HG03108 (cell line): ENCODE results near the gene TSEN2.
"Not testable (repeated sequence)": the region's sequence is repeated elsewhere in the genome, so short reads cannot be mapped to it uniquely, and the experiment has no call there.

Experiments used
- ATAC-seq: cut with Tn5 transposase; IDR thresholded peaks from one replicate; pipeline ENCODE4 v1.9.1; 2021; ENCODE audit warnings: moderate library complexity; ENCODE audit not compliant: unreplicated experiment

Gene TSEN2

DNA sequence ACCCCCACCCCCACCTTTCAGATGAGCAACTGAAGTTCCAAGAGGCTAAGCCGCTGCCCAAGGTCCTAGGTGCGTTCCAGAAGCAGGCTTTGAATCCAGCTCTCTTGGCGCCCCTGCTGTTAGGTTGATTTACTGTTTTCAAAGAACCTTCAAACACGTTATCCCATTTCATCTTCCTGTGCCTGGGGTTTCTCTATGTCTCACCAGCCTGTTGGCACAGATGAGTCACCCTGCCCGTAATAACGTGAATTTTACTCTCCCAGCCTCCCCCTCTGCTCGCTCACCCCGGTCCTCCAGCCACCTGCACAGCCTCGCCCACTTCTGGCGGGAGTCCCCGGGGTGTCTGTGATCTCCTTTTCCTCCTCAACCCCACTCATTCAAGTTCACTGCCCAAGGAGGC lies 13.0 kb upstream of the TSEN2 start:
- ATAC-seq = no peak

DNA sequence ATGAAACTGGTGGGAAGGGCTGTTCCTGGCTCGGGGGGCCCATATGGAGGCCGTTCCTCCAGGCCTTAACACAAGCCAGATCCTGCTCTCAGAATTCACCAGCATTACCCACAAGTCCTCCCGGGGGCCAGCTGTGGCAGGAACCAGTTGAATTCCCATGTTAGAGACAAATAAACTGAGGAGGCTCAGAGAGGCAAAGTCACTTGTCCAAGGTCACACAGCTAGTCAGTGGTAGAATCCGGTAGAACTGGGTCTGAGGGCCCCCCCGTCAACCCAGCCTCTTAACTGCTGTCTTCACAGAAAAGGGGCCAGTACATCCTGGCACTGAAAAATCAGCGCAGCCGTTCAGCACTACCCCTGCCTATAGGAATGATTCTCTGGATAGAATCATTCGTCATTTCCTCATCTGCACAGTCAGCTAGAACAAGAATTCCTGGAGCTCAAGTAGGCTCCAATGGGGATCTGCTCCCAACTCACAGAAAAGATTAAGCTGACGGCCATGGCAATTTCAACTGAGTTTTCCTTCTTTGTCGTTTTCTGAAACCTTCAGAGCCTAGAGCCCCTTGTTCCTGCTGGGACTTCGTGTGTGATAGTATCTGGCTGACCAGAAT lies 12.2 kb upstream of the TSEN2 start:
- ATAC-seq = no peak

DNA sequence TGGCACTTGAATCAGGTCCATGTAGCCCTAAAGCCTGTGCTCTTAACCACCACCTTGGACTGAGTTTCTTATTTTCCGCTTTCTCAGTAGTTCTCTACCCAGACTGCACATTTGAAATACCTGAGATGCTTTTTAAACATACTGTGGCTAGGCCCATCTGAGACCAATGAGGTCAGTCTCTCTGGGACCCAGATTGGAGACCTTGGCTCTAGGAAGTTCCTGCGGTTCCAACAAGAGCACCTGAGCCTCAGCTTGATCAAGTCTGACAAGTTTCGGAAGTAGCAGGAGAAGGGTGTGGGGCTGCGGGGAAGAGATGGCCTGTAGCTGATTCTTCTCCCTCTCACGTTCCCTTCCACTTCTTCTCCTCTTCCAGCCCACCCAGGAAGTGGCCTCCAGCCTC lies 11.5 kb upstream of the TSEN2 start:
- ATAC-seq = no peak

DNA sequence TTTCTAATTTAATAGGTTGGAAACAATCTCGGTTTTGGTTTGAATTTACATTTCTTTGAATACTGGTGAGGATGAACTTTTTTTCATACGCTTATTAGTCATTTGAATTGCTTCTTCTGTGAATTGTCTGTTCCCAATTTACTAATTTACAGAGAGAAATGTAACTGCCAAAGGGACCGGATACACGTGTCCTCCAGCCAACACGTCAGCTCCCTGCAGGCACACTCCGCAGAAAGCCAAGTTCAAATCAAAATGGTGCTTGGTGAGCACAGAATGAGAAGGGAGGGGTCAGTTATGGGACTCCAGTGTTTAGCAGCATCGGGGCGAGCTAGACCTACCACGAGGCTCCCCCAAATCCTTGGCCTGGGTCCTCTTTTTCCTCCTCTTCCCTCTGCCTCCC lies 10.8 kb upstream of the TSEN2 start:
- ATAC-seq = no peak

DNA sequence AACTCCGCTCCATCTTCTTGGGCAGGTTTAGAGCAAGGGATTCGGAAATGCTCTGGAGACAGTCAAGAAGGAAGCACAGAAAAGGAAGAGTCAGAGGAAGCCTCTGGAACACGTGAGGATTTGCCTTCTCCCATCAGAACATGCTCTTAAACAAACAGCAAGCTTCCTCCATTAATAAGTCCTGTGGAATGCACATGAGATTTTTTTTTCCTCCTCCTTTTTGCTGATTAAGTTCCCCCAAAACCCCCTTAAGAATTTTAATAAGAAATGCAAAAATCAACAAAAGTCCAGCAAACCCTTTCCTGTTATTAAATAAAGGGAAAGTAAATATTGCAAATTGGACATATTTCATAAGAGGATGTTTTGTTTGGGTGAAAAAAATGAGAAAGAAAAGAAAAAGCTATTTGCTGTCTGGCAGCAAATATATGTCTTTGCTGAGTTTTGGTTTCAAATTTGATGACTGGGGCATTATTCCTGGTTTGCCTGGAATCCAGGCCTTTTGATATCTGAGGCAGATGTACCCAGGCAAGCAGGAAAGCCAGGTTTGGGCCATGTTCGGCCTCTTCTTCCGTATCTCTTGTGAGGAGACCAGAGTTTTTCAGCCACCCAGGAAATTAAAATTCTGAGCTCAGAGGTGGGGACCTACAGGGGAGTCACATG lies 7.9 kb upstream of the TSEN2 start:
- ATAC-seq = no peak

DNA sequence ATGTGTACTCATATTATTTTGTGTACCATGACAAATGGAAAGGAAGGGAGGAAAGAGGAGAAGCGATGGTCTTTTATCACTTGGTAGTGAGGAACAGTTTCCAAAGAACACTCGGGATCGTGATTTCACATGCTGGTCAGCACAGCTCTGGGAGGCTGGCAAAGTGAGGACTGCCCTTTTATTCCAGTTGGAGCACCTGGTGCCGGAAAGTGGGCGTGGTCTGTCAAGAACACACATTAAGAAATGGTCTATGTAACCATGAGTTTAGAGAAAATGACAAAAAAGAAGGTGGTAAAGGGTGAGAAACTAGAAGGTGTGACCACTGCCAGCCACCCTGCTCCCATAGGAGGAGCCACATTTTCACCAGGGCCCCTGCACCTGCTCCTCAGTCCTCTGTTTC lies 7.0 kb upstream of the TSEN2 start:
- no peak for ATAC-seq

DNA sequence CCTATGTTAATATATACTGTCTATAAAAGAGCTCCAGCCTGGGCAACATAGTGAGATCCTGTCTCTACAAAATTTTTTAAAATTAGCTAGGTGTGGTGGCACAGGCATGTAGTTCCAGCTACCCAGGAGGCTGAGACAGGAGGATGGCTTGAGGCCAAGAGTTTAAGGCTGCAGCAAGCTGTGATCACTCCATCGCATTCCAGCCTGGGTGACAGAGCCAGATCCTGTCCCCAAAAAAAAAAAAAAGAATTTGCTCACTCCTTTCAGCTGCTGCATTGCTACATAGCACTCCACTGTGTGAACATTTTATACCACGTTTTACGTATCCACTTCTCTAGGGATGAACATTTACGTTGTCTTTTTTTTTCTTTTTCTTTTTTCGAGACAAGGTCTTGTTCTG lies 6.0 kb upstream of the TSEN2 start:
- no peak for ATAC-seq

DNA sequence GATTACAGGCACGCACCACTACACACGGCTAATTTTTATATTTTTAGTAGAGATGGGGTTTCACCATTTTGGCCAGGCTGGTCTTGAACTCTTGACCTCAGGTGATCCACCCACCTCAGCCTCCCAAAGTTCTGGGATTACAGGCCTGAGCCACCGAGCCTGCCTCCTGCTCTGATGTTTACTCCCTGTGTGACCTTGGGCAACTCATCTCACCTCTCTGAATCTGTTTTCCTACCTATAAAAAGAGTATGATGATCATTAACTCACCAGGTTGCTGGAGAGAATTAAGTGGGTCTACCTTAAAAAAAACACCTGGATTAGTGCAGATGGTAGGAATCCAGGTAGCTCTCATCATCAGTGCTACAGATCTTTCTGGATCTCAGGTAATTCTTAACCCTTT lies 5.1 kb upstream of the TSEN2 start:
- not testable (repeated sequence) for ATAC-seq

DNA sequence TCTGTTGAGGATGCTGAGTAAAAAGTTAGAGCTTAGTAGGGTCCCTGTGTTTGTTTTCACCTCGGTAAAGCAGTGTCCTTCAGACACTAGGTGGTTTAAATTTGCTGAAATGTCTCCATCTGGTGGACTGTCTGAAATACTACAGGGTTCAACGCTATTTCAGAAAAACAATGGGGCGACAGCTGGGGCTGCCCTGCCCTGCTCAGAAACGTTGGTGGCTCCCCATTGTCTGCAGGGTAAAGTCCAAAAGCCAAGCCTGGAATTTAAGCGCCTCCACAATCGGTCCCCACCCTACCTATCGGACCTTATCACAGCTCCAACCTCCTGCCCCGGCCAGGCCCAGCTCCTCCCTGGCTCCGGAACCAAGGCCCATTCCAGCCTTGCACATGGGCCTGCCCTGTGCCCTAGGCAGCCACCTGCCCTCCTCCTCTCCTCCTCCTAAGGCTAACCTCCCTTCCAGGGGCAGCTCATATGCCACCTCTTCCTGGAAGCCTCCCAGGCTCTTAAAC lies 4.3 kb upstream of the TSEN2 start:
- no peak for ATAC-seq

DNA sequence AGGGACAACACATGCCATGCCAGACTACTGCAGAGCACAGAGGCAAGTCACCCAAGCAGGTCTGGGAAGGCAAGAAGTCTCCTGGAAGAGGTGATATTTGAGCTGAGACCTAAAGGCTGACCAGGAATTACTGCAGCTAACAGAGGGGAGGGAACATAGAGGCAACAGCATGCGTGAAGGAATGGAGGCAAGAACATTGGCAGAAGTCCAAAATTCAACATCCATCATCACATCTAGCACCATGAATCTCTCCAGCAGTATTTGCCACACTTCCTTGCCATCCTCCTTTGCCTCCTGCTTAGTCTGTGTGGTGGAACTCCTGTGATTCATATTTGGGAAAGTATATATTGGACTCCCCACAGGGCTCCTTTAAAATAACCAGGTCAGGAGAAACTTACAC lies 870 bp upstream of the TSEN2 start:
- ATAC-seq = no peak

DNA sequence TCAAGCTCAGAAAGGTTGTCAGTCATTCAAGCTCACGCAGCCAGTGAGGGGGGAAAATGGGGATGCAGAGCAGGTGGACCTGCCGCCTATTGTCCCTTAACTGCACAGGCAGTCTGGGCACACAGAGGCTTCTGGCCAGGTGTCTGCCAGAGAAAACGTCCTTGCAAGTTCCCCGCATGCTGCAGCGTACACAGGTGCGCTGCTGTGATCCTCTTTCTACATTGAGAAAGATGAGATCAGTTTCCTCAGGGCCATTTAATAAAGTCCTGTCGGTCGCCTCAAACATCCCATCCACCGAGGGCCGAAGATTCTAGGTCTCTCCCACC lies 445 bp upstream of the TSEN2 start:
- ATAC-seq = no peak

DNA sequence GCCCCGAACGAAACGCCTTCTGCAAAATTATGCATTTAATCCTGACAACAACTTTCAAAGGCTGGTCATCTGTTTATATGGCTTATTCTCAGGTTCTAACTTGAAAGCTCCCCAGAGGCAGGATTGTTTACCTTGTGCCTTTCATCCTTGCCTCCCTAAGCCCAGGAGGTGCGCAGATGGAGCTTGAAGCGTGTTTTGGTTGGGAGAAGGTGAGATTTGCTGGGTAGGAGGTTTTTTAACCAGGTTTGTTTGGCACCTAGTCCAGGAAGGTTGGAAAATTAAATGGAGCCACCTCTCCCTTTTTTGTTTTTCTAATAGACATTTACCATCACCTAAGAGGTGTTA lies 675 bp downstream of the TSEN2 start:
- ATAC-seq = no peak

DNA sequence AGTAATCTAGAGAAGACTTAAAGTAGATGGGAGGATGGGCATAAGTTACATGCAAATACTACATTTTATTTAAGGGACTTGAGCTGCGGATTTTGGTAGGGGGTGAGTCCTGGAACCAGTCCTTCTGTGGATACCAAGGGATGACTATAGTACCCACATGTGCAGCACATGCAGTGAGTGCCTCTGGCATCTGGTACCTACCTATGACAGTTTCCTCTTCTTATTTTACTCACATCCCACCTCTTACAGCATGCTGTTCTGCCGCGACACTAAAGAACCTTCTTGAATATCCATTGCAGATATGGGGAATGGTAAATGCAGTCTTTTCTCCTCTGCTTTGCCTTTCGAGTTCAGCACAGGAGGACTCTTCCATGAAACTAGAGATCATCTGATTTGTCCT lies 1.7 kb downstream of the TSEN2 start:
- no peak for ATAC-seq

DNA sequence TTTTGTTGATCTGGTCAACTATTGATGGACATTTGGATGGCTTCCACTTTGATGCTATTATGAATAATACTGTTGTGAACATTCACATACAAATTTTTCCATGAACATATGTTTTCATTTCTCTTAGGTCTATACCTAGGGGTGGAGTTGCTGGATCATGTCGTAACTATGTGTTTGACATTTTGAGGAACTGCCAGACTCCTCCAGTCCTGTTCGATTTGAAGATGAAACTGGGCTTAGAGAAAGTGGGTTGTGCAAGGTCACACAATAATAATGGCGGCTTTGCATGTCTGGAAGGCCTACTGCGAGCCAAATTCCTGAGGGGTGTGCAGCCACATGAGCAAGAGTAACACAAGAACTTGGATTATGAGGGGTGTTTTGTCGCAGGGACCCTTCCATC lies 2.6 kb downstream of the TSEN2 start:
- ATAC-seq = no peak

DNA sequence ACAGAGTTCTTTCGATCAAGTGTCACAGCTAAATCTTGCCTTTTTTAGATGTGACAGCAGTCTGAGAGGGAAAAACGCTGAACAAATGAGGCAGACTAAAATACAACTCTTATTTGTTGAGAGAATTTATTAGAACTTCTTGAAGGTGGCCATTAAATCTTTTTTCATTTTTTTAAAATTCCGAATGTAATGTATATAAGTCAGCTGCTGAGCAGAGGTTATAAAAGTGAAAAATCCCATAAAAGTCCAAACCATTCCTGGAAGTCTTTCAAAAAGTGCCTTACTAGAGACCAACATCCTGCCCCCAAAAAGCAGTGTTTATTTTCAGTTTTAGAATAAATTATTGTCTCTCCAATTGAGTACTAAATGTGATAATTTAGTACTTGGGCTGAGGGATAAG lies 3.1 kb downstream of the TSEN2 start:
- no peak for ATAC-seq

DNA sequence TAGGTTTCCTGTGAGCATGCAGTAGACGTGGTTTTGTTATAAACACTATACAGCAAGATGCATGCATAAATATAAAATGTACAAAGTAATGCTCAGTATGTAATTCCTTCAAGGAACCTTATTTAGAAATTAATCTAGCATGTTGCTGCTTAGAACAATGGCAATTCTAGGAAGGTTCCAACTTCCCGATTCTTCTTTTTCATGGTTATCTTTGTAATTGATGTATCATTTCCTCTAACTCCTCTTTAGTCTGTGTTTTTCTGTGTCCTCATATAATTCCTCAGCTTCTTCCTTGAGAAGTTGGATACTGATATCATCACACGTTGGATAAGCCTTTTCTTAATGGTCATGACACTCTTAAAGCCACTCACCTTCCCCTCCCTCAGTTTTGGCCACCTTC lies 3.5 kb downstream of the TSEN2 start:
- no peak for ATAC-seq

DNA sequence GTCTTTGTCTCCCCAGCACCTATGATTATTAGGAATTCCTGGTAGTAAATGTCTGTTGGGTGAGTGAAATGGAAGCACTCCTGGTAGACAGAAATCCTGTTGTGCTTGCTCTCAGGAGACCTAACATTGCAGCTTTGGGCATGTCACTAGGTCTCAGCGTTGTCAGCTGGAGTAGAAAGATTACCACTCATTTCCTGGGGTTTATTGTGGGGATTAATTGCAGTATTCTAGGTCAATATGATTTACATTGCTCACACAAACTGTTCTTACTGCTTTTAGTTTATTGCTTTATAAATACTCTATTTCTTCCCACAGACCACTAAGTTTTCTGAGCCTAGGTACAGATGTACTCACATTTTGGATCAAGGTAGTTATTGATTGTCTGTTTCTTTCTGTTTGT lies 5.1 kb downstream of the TSEN2 start:
- ATAC-seq = no peak

DNA sequence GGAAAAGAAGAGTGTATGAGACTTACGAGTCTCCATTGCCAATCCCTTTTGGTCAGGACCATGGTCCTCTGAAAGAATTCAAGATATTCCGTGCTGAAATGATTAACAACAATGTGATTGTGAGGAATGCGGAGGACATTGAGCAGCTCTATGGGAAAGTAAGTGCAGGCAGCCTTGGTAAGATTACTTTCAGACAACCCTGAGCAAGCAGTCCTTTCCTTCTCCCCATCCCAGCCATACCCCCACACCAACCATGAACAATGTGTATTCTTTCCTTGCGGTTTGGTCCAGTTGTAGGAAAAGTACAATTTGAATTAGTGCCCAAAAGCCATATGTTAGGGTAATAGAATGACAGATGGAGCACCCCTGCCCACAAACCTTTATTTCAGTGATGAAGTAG lies 5.6 kb downstream of the TSEN2 start:
- ATAC-seq = no peak

DNA sequence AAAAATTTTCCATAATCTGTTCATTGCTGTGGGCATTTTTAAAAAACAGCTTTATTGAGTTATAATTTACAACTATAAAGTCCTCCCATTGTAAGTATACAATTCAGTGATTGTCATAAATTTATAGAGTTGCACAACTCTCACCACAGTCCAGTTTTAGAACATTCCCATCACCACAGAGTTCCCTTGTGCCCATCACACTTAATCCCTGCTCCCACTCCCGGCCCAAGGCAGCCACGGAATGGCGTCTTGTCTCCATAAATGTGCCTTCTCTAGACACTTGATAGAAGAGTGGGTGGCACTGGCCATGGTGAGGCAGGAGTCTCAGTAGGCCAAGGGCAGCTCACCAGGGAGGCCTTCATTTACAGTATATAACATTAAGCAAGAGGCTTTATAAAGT lies 6.3 kb downstream of the TSEN2 start:
- ATAC-seq = no peak

DNA sequence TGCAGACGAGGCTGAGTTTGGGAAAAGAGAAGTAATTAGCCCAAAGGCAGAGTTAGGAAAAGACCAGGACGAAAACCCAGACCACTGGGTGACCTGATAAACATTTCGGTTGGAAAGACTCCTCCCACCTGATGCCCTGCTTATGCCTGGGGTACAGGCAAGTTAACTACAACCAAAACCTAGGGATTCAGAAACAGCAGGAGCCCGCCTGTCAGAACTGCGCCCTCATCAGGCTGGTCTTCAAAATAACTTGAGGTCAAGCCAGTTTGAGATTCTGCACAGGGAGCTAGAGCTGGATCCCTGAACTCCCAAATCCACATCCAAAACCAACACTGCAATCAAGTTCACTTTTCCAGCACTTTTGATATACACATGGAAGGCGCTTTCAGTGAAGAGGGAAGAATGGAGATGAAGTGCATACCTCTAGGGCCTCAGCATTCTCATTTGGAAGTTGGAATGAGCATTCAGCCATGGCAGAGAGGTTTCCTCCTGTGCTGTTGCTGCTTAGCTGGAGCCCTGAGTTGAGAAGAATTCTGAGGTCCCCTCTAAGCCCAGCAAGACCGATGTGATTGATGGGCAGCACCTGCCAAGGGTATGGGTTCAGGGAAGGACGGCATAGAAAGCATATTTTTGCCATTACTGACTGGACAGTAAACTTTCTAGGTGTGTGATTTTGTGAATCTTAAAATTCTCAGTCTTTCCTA lies 11.6 kb downstream of the TSEN2 start:
- ATAC-seq = no peak

DNA sequence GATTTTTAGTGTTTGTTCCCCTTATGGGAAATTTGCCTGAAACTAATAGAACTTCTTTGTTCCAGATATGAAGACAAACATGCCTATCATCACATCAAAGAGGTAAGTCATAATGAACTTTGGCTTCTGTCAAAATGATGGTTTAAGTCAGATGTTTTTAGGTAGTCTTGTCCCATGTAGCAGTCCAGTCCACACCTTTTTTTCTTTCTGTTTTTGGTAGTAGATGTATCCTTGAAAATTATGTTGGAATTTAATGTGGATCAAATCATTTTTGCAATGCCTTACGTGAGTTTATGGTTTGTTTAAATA lies 12.1 kb downstream of the TSEN2 start:
- ATAC-seq = no peak

DNA sequence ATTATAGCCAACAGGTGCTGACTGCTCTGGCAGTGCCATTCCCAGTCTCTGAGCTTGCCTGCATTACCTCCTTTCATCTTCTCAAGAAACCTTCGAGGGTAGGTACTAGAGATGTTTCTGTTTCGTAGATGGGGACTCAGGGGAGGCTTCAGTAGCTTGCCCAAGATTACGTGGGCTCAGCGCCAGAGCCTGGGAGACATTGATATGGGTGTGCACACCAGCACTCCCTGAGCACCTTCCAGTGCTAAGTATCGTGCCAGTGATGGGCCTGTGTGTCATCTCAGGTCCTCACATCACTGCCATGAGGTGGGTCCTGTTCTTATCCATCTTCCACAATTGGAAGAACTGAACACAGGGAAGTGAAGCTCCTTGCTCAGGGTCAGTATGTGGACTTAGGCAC lies 15.2 kb downstream of the TSEN2 start:
- ATAC-seq = no peak
